Tongue (tissue), 2 donors: ENCODE results near the gene HS3ST3B1. TPM values are rescaled to one million over a fixed set of nuclear protein-coding genes. Genes with fewer than 3 reads are reported as not detected.

Experiments
- DNase-seq: peaks from one replicate; pipeline ENCODE4 v3.0.0-alpha.2; 2015
- total RNA-seq: library from RNA; depleted of rRNA; stranded (reverse); fragments of >200 nt; gene quantifications from one replicate; pipeline ENCODE4 v1.2.3, GENCODE V29; 2014

HS3ST3B1 gene
- total RNA-seq, 1 donor from 2014 or later, result 2.3 TPM

DNA sequence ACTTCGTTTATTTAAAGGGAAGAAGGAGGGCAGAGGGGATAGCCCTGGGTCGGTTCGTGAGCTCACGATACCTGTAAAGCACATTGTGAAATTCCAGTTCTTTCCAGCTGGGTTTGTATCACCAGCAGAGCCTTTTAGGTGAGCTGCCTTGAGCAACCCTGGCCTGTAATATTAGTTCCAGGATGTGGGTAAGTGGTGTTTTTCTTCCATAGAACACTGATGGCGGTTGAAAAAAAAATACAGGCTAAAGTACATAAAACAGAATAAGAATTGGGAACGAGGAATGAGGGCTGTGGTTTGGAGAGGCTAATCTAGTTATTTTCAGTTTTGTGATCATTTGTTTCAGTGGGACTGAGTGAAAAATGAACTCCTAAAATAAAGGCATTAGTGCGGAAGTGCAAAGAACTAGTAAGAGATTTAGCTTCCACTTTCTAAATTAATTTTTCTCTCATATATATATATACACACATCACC lies 20.6 kb downstream of the HS3ST3B1 start:
- no peak for DNase-seq

DNA sequence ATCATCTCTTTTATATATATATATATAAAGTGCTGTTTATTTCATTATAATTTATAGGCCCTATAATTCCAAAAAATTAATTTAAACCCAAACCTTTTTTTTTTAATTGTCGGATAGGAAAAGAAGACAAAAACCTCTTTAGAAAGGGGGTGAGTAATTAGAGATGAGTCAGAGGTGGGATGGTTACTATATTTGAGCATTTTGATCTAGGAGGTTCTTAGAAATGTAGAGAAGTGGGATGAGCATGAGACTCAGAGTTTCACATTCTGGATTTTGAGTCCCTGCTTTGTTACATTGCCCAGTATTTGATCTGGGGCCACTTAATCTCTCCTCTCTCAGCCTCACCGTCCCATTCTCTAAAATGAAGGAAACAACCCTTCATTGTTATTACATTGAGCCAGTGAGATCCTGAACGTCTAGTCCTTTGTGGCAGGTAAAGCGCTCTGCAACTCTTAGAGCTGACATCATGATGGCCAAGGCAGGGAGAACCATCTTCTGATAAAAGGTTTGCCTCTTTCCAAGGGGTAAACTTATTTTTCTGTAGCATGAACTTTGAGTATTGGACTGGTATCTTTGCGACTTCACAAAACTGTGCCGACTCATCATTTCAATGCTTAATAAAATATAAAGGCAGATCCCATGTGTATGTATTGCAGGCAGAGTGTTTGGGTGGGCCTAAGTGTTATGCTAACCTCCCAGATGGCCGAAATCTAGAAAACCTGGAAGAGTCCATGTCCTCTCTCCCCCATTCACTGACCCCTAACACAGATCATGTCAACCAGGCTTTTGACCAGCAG lies 21.3 kb downstream of the HS3ST3B1 start:
- DNase-seq, result no peak

DNA sequence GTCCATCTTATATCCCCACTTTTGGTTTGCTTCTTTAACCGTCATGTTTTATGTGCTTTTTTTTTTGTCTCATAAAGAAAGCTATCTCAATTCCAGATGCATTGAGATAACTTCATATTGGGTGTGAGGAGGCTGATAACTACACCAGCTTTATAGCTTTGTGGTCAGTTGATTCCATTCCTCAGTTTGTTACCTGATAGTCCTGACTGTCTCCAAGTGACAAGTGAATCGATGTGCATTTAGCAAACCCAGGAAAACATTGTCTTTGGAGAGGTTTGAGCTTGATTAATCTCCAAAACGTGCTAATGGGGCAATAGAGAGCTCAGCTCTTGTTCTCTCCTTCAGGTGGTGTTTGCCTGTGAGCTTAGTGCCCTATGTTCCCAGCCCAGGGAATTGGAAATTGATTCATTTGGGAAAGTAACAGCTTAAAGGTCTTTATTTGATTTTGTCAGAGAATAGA lies 22.7 kb downstream of the HS3ST3B1 start:
- DNase-seq, result no peak

DNA sequence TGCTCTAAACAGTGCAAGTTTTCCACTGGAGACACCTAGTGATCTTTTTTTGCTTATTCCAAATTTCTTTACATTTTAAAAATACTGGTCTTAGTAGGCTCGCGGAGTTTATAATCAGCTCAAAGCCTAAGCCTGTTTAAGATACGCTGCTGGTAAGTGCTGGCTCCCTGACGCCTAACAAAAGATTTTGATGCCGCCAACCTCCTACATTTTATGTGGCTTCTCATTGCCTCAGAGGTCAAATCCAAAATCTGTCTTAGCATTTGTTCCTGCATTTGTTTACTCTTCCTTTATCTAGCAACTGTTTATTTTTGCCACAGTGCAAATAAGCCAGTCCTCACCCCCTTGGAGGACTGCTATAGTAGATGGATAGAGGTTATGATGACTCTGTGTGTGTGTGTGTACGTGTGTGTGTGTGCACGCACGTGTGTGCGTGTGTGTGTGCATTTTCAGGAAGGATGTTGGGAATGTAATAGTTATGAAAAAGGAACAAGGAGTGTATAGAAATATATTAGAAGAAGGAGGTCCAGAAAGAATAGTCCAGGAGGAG lies 24.8 kb downstream of the HS3ST3B1 start:
- DNase-seq, result no peak

DNA sequence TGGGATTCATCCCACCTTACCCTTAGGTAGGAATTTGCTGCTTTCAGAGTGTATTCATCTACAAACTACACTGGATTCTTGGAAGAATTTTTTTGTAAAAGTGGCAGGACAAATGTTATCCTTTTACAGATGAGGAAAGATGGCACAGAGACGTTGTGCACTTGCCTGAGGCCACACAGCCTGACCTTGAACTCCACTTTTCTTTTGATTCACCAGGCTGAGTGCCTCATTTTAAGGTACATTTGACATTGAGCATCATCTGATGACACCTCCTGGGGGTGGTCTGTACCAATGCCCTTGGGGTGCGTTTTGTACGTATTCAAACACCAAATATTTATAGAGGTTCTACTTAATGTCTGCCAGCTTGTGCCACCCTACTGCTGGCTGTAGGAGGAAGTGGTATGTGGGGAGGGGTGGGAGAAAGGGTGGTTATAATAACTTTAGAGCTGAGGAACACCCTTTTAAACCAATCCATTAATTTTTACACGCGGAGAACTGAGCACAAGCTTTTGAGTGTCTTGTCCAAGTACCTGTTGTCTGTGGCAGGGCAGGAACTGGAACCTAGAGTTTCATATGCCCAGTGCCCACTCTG lies 29.1 kb downstream of the HS3ST3B1 start:
- DNase-seq, result no peak

DNA sequence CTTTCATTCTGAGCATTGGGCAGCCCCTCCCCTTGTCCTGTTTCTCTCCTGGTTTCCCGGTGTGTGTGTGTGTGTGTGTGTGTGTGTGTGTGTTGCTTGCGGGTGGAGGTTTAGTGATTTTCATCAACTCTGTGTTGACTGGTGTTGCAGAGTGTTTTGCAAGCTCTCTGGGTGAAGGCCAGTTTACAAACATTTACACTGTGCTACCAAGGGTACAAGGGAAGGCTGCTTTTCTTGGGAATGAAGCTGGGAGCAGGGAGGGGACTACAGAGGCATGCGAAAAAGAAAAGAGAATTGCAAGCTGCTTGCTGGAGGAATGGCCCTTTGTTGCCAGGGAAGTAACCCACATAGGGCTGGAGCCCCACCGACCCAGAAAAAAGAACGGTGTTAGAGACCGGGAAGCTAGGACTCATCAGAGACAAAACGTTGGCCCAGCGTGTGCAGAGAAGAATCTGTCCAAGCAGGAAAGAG lies 29.6 kb downstream of the HS3ST3B1 start:
- DNase-seq, result peak; percentile 35

DNA sequence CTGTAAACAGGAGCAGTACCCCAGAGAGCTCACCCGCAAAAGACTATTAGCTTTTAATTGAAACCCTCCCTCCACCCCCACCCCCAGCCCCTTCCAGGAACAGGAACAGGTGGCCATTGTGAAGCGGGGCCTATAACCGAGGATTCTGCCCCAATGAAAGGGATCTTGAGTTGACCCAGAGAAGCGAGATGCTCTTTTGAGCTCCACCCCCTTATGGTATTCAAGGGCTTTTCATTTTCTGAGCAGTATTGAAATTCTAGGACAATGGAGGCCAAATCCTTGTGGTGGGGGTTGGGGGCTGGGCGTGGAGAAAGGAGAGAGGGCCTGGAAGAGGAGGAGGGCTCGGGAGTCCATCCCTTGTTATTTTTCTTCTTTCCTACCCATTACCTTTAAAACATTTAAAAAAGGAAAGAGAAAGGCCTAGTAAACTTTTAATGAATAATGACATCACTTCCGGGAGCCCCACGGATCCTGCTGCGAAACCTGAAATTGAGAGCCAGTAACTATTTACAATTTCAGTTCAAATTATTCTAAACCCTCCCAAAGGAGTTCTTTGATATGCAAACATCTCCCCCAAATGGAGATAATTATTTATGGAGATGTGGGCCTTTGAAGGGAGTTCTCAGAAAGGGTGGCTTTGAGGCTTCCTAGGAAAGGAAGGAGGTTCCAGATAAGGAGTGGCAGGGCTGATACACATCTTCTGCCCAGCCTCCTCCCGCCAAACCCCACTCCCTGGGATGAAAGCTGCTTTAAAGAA lies 30.5 kb downstream of the HS3ST3B1 start:
- no peak for DNase-seq

DNA sequence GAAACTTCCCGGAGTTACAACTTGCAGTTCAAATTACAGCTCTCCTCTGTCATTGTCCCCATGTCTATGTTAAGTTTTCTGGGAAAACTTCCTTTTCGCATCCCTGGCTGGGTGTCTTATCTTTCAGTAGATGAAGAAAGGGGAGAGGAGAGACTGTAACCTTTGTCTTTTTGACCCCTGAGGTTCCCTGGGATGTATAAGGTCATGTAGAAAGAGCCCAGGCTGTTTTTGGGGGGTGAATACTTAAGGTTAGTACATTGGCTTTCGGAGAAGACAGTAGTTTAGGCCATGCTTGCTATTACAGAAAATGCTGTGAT lies 31.1 kb downstream of the HS3ST3B1 start:
- no peak for DNase-seq

DNA sequence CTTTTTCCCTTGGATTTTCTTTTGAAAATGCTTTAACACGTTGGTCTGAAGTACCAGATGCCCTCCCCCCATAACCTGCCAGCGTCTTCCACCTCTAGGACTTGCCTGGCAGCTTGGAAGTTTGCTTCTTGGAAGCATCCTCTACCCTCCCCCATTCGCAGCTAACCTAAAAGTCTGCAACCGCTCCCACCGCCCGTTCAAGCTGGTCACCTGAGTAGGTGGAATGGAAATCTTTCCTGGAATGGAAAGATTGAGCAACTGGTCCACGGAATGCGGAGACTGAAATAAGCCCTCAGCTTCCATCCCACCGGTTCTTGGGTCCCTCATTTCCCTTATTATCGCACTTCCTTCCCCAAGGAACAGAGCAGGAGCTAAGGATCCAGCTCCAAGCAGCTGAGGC lies 31.4 kb downstream of the HS3ST3B1 start:
- DNase-seq, result no peak

DNA sequence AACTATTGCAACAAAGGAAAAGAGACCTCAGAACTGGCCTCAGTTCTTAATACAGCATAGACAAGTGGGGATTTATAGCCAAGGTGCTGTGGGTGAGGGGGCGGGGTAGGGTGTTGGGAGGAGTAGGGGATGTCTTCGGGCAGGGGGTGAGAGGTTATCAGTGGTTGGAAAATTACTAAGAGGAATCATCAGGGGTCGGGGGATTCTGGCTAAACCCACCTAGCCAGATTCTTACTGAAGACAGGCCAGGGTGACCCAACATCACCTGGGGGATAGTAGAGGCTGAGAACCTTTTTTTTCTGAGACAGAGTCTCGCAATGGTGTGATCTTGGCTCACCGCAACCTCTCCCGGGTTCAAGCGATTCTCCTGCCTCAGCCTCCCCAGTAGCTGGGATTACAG lies 32.6 kb downstream of the HS3ST3B1 start:
- DNase-seq, result no peak

DNA sequence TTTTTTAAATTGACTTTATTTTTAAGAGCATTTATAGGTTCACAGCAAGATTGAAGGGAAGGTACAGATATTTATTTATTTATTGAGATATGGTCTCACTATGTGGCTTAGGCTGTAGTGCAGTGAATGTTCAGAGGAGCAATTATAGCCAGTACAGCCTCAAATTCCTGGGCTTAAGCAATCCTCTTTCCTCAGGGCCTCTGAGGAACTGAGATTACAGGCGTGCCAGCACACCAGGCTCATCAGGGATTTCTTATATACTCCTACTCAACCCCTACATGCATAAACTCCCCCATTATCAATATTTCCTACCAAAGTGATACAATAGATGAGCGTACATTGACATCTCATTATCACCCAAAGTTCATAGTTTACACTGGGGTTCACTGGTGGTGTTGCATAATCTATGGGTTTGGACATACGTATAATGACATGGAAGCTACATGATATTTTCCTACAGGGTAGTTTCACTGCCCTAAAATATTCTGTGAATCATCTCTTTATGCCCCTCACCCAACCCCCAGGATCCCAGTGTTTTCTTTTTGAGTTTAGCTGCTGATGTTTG lies 33.5 kb downstream of the HS3ST3B1 start:
- no peak for DNase-seq

DNA sequence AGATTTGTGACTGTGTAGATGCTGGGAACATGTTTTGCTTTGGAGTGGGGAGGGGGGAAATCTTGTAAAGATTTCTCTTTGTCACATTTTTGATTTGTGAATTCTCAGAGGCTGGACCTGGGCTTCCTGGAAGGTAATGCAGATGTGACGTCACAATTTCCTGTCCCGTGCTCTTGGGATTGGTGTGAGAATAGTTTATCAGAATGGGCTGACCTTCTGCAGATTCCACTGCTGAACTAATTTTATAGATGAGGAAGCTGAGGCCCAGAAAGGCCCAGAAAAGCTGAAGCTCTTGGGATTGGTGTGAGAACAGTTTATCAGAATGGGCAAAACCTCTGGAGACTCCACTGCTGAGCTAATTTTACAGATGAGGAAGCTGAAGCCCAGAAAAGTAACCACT lies 34.0 kb downstream of the HS3ST3B1 start:
- DNase-seq, result no peak

DNA sequence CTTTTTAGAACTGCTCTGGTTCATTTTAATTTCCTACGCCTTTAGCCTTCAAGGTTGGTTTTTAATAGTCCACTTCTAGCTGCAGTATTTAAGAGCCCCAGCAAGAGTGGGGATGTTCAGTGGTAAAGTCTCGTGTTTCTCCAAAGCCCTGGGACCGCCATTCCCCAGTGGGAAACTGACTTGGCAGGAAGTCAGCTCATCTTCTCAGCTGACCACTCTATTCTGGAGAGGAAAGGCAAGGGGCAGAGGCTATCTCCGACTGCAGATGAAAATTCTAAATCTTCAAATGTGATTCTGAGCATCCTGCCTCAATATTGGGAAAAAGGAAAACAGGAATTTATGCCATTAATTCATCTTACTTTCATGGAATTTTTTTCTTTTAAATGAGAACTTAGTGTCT lies 35.5 kb downstream of the HS3ST3B1 start:
- DNase-seq, result no peak

DNA sequence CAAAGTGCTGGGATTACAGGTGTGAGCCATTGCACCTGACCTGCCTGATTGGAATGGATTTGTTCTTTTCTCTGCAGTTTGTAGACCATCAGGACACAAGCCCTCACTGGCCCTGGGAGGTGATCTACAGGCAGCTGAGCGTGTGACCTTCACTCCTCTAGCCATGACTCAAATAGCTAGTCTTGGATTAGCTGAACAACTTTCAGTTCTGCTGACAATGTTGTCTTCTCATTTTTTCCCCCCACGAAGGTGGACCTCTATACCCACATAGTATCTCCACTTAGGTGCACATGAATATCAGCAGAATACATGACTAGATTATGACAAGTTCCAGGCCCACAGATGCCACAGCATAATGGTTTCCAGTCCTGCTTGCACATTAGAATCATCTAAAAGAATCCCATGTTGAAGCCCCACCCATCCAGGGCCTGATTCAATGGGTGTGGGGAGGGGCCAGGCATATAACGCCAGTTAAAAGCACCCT lies 36.8 kb downstream of the HS3ST3B1 start:
- no peak for DNase-seq

DNA sequence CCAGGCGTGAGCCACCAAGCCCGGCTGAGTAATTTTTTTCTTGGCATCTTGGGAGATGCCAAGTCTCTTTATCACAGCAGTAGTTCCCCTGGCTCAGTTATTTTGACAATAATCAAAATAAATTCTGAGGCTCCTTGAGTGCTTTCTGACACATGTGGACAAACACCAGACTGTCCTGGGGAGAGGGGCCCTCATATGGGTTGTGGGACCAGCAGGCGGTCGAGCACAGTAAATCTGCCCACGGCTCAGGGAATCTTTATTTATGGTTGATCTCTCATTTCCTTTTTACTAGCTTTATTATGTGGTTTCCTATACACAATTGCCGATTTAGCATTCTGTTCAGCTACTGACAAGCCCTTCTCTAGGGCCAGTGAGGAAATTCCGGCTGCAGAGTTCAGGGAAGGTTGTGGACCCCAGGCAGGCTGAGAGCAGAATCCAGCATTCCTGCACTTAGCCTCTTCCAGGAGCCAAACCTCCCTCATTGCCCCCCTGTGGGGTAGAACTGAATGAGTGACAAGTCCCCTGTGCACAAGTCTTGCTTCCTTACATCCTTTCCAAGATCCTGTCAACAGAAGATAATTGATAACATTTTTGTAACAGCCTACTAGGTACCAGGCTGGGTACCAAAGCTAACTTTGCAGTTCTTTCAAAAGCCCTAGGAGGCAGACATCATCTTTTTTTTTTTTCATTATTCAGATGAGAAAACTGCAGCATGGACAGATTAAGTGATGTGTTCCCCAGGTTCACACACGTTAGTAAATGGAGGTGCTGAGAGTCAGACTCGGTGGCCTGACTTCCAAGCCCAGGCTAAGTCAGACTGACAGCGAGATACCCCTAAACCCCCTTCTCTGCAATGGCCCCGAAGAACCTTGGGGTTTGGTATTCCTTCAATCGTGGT lies 40.2 kb downstream of the HS3ST3B1 start:
- DNase-seq, result no peak

DNA sequence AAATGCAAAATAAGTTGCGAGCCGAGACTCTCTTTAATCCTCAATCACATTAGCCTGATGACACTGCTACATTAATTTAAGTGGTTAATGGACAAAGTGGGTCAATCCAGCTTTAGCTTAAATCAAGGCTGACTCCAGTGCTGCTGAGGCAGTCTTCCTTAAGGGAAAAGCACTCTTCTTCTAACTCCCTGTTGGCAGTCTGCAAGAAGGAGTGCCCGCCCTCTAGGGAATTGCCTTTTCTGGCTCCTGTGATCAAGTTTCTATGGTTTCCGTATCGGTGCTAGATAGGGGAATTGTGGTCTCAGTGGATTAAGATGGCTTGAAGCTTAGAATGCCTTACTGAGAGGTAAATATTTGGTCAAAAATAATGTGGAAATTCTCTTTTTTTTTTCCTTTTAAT lies 41.0 kb downstream of the HS3ST3B1 start:
- no peak for DNase-seq

DNA sequence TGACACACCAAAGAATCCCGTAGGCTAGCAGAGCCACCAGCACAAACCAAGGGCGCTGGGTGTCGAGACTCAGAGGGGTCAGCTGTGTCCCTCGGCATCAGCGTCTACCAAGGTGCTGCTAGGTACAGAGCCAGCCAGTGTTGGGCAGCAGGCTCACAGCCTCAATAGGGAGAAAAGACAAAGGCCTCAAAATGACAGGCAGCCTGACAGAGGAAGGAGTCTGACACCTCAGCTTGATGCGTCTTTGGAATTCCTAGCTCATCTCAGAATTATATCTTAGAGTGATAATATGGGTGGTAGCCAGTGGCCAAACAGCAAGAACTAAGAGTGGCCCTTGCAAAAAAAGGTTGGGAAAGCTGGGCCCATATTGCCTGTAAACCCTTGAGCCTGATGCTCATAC lies 45.9 kb downstream of the HS3ST3B1 start:
- DNase-seq, result no peak

DNA sequence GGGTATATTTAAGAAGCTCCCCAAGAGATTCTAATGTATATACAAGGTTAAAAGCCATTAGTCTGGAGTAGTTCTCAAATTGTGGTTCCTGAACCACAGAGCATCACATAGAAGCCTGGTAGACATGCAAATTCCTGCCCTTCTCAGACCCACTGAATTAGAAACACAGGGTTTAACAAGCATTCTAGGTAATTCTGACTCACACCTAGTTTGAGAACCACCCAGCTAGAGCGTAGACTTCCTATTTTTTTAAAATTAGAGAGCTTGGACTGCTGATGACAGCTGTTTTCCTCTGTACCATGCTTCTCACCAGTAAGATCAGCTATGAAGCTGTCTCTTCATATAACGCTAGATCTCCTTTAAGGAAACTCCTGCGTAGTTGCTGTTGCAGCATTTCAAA lies 50.6 kb downstream of the HS3ST3B1 start:
- no peak for DNase-seq

DNA sequence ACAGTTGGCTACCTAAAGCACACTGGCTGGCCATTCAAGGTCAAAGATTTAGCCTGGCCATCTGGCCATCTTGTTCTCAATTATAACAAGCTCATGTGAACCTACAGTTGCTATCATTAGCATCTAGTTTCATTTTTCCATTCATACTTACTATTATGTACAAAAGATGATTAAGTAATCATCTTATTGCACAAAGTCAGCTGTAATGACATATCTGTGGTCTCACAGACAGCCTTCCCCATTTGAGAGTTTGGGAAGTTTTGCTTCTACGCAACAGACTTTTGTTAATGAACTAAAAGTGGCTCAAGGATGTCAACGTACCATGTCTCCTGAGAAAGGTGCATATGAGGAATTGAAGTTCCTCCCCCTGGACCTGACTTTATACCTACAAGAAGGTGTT lies 51.3 kb downstream of the HS3ST3B1 start:
- DNase-seq, result no peak

DNA sequence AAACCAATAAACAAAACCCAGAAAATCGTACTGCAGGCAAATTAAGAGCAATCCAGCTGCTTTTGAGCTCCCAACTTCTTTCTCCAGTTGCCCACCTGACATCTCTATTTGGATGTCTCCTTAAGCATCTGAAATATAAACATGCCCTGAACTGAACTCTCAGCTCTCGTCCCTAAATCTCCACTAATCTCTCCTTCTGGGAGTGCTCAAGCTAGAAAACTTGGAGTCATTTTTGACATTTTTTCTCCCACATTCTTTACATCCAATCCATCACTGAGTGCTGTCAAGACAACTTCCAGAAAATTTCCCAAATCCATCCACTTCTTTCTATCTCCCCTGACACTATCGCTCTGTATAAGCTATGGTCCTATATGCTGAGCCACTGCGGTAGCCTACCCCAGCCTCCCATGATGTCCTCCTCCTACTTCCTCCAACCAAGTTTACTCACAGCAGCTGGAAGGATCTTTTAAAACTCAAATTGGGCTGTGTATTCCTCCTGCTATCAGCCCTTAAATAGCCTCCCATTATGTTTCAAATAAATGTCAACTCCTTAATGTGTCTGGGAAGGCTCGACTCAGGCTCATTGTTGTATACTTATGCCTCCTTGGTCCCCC lies 53.1 kb downstream of the HS3ST3B1 start:
- no peak for DNase-seq

DNA sequence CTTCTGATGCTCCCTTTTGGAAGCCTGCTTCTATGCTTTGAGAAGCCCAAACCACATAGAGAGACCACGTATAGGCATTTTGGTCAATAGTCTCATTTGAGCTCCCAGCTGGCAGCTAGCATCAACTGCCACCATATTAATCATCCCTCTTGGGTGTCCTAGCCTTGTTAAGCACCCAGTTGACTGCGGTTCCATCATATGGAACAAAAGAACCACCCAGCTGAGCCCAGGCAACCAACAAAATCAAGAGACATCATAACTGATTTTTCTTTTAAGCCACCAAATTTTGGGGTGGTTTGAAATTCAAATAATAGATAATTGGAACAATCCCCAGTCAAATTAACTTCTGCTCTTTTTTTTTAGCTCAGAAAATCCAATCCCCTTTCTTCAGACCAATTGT lies 53.9 kb downstream of the HS3ST3B1 start:
- no peak for DNase-seq
